Progenitor cell of endocrine pancreas (in vitro differentiated cells): ENCODE results near the gene CACHD1. TPM values are rescaled to one million over a fixed set of nuclear protein-coding genes. Genes with fewer than 3 reads are reported as not detected.

Experiments
- DNase-seq: peaks from one replicate; pipeline ENCODE4 v3.0.0; 2021; ENCODE audit warnings: low spot score; ENCODE audit not compliant: unreplicated experiment
- H3K27ac Mint-ChIP-seq: 2 replicates; pipeline ENCODE4 v1.8.0; 2021; ENCODE audit warnings: mild to moderate bottlenecking, moderate library complexity, mixed read lengths
- H3K27me3 Mint-ChIP-seq: 2 replicates; pipeline ENCODE4 v1.8.0; 2021; ENCODE audit warnings: mixed read lengths
- H3K36me3 Mint-ChIP-seq: 2 replicates; pipeline ENCODE4 v1.8.0; 2022; ENCODE audit warnings: mixed read lengths; ENCODE audit not compliant: insufficient read depth
- H3K4me1 Mint-ChIP-seq: 2 replicates; pipeline ENCODE4 v1.8.0; 2021; ENCODE audit warnings: low read depth, mixed read lengths
- H3K4me3 Mint-ChIP-seq: 2 replicates; pipeline ENCODE4 v1.8.0; 2021; ENCODE audit warnings: low read depth, mild to moderate bottlenecking, moderate library complexity, mixed read lengths
- H3K9me3 Mint-ChIP-seq: 2 replicates; pipeline ENCODE4 v1.8.0; 2021; ENCODE audit warnings: low read depth, mixed read lengths
- total RNA-seq: library from RNA; stranded (reverse); gene quantifications from 2 replicates; pipeline ENCODE4 v1.2.1, GENCODE V29; 2021
- TF ChIP-seq, protein P1 (sequence below): fragments of 200-600 bp; sonication (generic); IDR thresholded peaks from one replicate; pipeline ENCODE4 v1.5.0; 2021; ENCODE audit warnings: antibody characterized with exemption, mild to moderate bottlenecking; ENCODE audit not compliant: unreplicated experiment

CACHD1 gene
- total RNA-seq, 1 donor from 2014 or later: 36.0 TPM

DNA sequence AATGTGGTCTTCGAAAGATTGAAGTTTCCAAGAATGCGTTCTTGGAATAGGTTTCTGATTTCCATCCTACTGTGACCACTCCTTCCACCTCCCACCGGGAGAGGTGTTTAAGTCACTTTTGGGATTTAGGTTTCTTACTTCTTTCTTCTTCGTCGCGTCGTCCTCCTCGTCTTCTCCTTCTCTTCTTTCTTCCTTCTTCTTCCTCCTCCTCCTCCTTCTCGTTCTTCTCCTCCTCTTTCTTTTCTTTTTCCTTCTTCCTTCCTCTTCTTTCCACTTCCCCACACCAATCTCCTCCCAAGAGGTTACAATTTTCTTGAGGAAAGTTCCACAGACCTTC, 2.1 kb downstream of the CACHD1 start:
- H3K9me3 Mint-ChIP-seq: no peaks in the 10 kb centered on the region
- DNase-seq: no peak
- no peaks in the 10 kb centered on the region for H3K36me3 Mint-ChIP-seq
- TF ChIP-seq, protein P1, sequence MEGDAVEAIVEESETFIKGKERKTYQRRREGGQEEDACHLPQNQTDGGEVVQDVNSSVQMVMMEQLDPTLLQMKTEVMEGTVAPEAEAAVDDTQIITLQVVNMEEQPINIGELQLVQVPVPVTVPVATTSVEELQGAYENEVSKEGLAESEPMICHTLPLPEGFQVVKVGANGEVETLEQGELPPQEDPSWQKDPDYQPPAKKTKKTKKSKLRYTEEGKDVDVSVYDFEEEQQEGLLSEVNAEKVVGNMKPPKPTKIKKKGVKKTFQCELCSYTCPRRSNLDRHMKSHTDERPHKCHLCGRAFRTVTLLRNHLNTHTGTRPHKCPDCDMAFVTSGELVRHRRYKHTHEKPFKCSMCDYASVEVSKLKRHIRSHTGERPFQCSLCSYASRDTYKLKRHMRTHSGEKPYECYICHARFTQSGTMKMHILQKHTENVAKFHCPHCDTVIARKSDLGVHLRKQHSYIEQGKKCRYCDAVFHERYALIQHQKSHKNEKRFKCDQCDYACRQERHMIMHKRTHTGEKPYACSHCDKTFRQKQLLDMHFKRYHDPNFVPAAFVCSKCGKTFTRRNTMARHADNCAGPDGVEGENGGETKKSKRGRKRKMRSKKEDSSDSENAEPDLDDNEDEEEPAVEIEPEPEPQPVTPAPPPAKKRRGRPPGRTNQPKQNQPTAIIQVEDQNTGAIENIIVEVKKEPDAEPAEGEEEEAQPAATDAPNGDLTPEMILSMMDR: no peak
- peaks cover 53% of the 10 kb centered on the region for H3K4me1 Mint-ChIP-seq
- peak overlapping the region; percentile 82 for H3K4me3 Mint-ChIP-seq
- peaks cover 9% of the 10 kb centered on the region for H3K27me3 Mint-ChIP-seq
- H3K27ac Mint-ChIP-seq: peak overlapping the region; percentile 86

- peaks cover 7% of the 10 kb centered on the region for H3K27me3 Mint-ChIP-seq
- H3K27ac Mint-ChIP-seq: peak overlapping the region; percentile 49
- no peak for DNase-seq
- H3K36me3 Mint-ChIP-seq: no peaks in the 10 kb centered on the region
- peak overlapping the region; percentile 59 for H3K4me3 Mint-ChIP-seq
- H3K9me3 Mint-ChIP-seq: no peaks in the 10 kb centered on the region
- TF ChIP-seq, protein P1: no peak
- peaks cover 50% of the 10 kb centered on the region for H3K4me1 Mint-ChIP-seq
These were observed 2.9 kb downstream of the CACHD1 start for GRCh38 chr1:64472805-64473204.

GRCh38 chr1:64473367-64473766, 3.4 kb downstream of the CACHD1 start:
- H3K4me3 Mint-ChIP-seq: peak overlapping the region; percentile 59

DNA sequence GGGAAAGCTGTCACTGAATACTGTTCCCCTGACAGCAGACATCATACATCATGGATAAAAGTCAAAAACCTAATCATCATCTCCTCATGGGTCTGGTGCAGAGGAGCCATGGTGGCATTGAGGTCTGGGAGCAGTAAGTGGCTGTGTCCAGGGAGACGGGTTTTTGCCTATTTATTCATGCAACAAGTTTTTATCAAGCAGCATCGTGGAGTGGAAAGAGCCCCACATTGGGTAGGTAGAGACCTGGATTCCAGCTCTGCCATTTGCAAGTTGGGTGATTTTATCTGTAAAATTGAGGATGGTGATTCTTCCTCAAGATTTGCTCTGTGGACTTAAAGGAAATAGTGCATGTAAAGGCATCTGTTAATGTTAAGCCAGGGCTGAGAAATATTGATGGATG, 4.2 kb downstream of the CACHD1 start:
- TF ChIP-seq, protein P1: no peak
- Mint-ChIP-seq H3K27me3 (no peaks in the 10 kb centered on the region), H3K36me3 (no peaks in the 10 kb centered on the region), H3K9me3 (no peaks in the 10 kb centered on the region), H3K4me1 (peaks cover 46% of the 10 kb centered on the region), H3K4me3 (no peak overlapping the region), H3K27ac (peak overlapping the region; percentile 89)
- DNase-seq: no peak

More at GRCh38 chr1:64473367-64473766, 3.4 kb downstream of the CACHD1 start:
- DNase-seq: no peak
- peaks cover 46% of the 10 kb centered on the region for H3K4me1 Mint-ChIP-seq
- TF ChIP-seq, protein P1: no peak
- H3K9me3 Mint-ChIP-seq: no peaks in the 10 kb centered on the region
- H3K27ac Mint-ChIP-seq: no peak overlapping the region
- peaks cover 4% of the 10 kb centered on the region for H3K27me3 Mint-ChIP-seq
- no peaks in the 10 kb centered on the region for H3K36me3 Mint-ChIP-seq

DNA sequence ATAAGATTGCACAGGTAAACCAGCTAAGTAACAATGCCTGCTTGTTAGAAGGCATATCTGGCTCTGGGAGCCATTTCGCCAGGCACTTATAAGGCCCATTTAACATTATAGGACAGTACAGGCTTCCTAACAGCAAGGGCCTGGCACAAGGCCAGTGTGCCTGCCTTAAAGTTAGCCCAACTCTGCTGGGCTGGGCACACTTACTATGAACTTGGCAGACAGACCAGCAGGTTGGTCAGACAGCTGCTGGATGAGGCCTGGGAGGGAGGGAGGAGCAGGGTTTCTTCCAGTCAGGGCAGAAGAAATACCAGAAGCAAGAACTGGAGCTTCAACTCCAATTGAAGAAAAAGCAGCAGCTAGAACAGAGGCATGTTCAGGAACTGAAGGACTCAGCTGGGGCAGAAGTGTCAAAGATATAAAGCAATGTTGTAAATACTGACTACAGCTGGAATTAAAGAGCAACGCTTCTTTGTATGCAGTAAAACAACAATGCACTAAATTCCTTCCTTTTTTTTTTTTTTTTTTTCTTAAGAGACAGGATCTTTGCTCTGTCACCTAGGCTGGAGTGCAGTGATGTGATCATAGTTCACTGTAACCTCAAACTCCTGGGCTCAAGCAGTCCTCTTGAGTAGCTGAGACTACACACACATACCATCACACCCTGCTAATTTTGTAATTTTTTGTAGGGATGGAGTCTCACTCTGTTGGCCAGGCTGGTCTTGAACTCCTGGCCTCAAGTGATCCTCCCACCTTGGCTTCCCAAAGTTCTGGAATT, 4.9 kb downstream of the CACHD1 start:
- TF ChIP-seq, protein P1: no peak
- Mint-ChIP-seq H3K36me3 (no peaks in the 10 kb centered on the region), H3K4me3 (no peak overlapping the region), H3K27ac (peak overlapping the region; percentile 89), H3K4me1 (peaks cover 44% of the 10 kb centered on the region), H3K9me3 (no peaks in the 10 kb centered on the region), H3K27me3 (no peaks in the 10 kb centered on the region)
- DNase-seq: no peak
